A549 (cell line): ENCODE data around the gene KCNK13.
"Not testable (repeated sequence)": the region's sequence is repeated elsewhere in the genome, so short reads cannot be mapped to it uniquely, and the experiment has no call there.

ENCODE experiments used
- POLR2A ChIP-seq: IDR thresholded peaks from 2 replicates; pipeline ENCODE4 v1.6.1; 2012; ENCODE audit warnings: mild to moderate bottlenecking, low read length
- RAD21 ChIP-seq, 2 experiments: fragments of >200 bp in 1 of 2; sonication (Bioruptor Twin) in 1 of 2; formaldehyde crosslinking in 1 of 2; IDR thresholded peaks in 1 of 2; conservative IDR thresholded peaks in 1 of 2; 2 replicates in 1 of 2; 3 replicates in 1 of 2; pipeline ENCODE4 v1.6.1; 2012 to 2018; ENCODE audit warnings: inconsistent platforms in 1 of 2
- SREBF2 ChIP-seq: fragments of 450-650 bp; IDR thresholded peaks from 2 replicates; pipeline ENCODE4 v1.6.1; 2014; ENCODE audit warnings: mild to moderate bottlenecking, moderate library complexity
- TF ChIP-seq, protein P1 (sequence below): fragments of >200 bp; sonication (Bioruptor Twin); formaldehyde crosslinking; IDR thresholded peaks from 3 replicates; pipeline ENCODE4 v1.5.1; 2016

DNA sequence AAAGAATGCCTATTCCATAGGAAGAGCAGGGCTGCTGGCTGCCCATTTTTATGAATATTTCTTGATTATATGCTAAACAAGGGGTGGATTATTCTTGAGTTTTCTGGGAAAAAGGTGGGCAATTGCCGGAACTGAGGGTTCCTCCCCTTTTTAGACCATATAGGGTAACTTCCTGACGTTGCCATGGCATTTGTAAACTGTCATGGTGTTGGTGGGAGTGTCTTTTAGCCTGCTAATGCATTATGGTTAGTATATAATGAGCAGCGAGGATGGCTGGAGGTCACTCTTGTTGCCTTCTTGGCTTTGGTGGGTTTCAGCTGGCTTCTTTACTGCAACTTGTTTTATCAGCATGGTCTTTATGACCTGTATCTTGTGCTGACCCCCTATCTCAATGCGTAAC lies 138.8 kb downstream of the KCNK13 start:
- not testable (repeated sequence) for TF ChIP-seq RAD21 (conservative IDR thresholded peaks at IDR 0.05 in 1 of 2, IDR thresholded peaks at IDR 0.05 in 1 of 2); SREBF2; POLR2A
- TF ChIP-seq, protein P1, sequence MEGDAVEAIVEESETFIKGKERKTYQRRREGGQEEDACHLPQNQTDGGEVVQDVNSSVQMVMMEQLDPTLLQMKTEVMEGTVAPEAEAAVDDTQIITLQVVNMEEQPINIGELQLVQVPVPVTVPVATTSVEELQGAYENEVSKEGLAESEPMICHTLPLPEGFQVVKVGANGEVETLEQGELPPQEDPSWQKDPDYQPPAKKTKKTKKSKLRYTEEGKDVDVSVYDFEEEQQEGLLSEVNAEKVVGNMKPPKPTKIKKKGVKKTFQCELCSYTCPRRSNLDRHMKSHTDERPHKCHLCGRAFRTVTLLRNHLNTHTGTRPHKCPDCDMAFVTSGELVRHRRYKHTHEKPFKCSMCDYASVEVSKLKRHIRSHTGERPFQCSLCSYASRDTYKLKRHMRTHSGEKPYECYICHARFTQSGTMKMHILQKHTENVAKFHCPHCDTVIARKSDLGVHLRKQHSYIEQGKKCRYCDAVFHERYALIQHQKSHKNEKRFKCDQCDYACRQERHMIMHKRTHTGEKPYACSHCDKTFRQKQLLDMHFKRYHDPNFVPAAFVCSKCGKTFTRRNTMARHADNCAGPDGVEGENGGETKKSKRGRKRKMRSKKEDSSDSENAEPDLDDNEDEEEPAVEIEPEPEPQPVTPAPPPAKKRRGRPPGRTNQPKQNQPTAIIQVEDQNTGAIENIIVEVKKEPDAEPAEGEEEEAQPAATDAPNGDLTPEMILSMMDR: not testable (repeated sequence)
